DMS 273 treated with DMSO at 0.1 percent for 48 hours (cell line): ENCODE data around the gene IER3.
"Not testable (repeated sequence)": the region's sequence is repeated elsewhere in the genome, so short reads cannot be mapped to it uniquely, and the experiment has no call there.

Experiments
- DNase-seq: peaks from one replicate; lab custom pipeline; 2025; lab: John Stamatoyannopoulos, UW

Gene IER3

GRCh38 chr6:30723843-30724741, 20.3 kb downstream of the IER3 start:
- DNase-seq, result not testable (repeated sequence)

DNA sequence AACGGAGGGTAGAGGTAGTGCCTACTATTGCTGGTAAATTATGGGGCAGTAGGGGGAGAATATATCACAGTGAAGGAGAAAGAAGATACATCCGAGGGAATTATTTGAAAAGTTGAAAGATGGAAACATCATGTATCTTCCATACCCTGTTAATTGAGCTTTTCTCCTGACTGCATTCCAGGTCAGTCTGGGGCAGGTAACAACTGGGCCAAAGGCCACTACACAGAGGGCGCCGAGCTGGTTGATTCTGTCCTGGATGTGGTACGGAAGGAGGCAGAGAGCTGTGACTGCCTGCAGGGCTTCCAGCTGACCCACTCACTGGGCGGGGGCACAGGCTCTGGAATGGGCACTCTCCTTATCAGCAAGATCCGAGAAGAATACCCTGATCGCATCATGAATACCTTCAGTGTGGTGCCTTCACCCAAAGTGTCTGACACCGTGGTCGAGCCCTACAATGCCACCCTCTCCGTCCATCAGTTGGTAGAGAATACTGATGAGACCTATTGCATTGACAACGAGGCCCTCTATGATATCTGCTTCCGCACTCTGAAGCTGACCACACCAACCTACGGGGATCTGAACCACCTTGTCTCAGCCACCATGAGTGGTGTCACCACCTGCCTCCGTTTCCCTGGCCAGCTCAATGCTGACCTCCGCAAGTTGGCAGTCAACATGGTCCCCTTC, 21.0 kb downstream of the IER3 start:
- DNase-seq, result not testable (repeated sequence)

DNA sequence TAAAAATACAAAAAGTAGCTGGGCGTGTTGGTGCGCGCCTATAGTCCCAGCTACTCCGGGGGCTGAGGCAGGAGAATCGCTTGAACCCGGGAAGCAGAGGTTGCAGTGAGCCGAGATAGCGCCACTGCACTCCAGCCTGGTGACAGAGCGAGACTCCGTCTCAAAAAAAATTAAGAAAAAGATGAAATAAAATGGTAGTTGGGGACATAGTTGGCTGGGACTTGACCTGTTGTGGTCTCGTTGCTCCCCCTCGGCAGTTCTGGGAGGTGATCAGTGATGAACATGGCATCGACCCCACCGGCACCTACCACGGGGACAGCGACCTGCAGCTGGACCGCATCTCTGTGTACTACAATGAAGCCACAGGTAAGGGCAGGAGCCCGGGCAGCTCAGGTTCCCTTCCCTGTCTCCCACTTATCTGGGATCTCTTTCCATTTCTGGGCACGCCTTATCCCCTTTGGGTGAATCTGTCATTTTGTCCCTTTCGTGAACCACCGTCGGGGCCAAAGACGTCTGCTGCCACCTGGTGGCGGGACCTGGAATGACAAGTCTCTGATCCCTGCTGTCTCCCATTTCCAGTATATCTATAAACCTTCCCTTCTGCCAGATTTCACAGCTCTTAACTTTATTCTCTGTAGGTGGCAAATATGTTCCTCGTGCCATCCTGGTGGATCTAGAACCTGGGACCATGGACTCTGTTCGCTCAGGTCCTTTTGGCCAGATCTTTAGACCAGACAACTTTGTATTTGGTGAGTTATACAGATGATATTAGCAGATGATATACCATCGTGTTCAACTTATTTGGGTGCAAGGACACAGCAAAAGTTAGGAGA, 21.9 kb downstream of the IER3 start:
- peak; percentile 40 for DNase-seq

GRCh38 chr6:30722025-30722279, 22.4 kb downstream of the IER3 start:
- not testable (repeated sequence) for DNase-seq

DNA sequence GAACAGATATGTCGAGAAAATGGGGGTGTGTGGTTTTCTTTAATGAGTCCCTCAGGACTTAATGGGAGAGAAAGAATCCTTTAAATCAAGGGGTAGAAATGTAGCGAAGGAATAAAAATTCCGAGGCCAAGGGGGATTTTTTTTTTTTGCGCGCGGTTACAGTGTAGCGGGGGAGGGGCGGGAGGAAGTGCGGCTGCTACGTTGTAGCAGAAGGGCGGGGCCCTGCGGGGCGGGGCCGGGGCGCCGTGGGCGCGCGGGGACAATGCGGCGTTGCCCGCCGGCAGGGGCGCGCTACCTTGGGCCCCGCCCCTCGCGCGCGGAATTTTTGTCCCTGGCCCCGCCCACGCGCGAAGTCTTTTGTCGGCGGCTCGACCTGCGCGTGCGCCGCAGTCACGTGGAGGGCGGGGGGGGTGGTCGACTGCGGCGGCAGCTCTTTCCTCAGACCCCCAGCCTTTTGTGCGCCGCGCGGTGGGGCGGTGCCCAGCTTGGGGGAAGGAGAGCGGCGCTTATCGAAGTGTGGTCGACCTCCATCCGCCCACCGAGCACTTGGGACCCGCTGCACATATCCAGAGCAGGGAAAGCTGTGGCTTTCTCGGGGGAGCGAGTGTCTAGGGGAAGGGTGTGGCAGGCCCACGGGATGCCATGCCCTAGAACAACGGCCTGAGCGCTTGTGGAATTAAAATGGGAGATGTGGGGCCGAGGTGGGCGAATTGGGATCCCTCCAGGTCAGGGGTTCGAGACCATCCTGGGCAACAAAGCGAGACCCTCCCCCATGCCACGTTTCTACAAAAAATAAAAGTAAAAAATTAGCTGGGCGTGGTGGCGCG, 22.9 kb downstream of the IER3 start:
- DNase-seq, result peak; percentile 51

- no peak for DNase-seq
These were observed 23.6 kb downstream of the IER3 start for GRCh38 chr6:30720738-30721197.

DNA sequence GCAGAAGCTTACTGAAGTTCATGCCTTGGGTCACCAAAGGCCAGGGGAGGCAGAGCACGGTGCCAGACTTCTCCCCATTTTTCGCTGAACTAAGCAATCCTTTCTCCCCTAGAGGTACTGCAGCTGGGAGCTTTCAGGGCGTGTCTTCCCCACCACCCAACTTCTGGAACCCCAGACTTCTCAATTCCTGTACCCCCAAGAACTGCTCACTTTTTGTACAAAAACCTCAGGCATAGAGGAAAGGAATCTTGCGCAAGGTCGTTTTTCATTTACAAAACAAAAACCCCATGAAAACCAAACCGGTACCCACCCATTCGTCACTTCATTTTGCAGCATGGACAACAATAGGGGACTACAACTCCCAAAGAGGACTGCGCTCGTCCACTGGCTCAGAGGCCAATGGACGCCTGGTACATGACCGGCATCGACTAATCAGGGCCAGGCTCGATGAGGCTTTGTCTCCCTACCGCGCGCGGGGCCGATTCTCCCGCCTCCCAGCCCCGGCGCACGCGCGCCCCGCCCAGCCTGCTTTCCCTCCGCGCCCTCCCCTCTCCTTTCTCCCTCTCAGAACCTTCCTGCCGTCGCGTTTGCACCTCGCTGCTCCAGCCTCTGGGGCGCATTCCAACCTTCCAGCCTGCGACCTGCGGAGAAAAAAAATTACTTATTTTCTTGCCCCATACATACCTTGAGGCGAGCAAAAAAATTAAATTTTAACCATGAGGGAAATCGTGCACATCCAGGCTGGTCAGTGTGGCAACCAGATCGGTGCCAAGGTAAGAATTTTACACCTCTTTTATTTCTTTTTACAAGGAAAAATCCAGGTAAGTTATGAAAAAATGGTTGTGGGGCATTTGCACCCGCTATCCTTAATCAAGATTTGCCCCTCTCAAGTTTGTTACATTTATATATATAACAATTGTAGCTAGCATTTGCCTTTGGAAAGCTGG, 24.3 kb downstream of the IER3 start, which contains the start of gene TUBB:
TUBB (plus strand) TSS at position 562 of the 947 bp plus-strand sequence; CDS start at position 717, 155 bp downstream.
- DNase-seq, result peak; percentile 93

DNA sequence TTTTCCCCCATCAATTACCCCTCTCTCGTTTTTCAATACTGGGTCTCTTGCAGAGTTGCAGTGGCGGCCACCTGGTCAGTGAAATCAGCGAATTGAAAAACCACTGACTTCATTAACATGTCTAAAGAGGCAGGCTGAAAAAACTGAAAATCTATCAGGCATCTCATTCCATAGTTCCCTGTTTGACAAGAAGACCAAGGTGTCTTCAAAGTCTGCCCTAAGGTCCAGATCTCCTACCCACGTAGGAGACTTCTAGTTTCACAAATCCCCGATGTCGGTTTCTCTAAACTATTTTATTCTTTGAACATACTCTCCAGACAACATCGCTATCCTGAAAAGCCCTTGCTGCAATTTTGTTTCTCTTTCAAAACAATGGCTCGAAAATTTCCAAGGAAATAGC, 25.0 kb downstream of the IER3 start:
- no peak for DNase-seq

DNA sequence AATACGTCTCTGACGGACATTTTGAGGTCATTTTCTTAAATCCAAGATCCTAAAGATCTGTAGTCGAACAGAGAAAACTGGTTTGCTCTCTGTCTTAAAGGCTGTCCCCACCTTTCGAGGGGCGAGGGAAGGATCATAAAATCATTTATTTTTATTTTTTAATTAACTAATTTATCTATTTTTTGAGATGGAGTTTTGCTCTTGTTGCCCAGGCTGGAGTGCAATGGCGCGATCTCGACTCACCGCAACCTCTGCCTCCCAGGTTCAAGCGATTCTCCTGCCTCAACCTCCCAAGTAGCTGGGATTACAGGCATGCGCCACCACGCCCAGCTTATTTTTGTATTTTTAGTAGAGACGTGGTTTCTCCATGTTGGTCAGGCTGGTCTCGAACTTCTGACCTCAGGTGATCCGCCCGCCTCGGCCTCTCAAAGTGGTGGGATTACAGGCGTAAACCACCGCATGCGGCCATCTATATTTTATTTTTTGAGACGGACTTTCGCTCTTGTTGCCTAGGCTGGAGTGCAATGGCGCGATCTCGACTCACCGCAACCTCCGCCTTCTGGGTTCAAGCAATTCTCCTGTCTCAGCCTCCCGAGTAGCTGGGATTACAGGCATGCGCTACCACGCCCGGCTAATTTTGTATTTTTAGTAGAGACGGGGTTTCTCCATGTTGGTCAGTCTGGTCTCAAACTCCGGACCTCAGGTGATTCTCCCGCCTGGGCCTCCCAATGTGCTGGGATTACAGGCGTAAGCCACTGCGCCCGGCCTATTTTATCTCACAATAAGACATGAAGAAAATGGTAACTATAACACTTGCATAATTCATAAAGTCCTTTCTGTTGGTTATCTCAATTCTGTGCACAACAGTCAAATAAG, 26.3 kb downstream of the IER3 start:
- not testable (repeated sequence) for DNase-seq

- DNase-seq, result peak; percentile 99
These were observed 27.1 kb downstream of the IER3 start, which contains the start of gene MDC1 for GRCh38 chr6:30717129-30717844. TSS of gene MDC1 (minus strand) at chr6:30717281. CDS start at chr6:30715175, 2,106 bp downstream.

GRCh38 chr6:30716879-30717128, 27.5 kb downstream of the IER3 start:
- DNase-seq, result no peak

GRCh38 chr6:30714263-30714662, 30.1 kb downstream of the IER3 start:
- no peak for DNase-seq

GRCh38 chr6:30712441-30712945, 31.9 kb downstream of the IER3 start:
- DNase-seq, result no peak

DNA sequence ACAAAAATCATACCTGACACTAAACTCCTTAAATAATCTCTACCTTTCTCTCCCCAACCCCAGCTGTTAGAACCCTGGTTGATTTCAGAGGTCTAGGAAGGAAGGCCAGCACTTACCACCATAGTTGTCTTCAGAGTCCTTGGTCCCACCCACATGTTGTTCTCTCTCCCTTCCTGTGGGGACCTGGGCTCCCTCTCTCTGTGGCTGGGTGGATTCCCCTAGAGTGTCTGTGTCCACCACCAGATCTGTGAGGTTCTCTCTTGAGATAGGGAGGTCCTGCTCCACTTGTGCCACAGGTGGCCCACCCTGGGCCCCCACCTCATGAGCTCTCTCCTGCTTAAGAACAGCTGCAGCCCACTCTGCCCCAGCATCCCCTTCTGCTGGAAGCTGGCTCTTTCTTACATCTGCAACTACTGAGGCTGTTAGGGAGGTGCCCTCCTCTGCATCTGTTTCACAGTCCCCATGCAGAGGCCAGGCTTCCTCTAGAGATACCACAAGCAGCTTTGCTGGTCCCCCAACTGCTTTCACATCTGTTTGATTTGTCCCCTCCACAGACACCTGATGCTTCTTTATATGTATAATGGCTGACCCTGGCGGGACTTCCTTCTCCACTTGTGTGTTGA, 32.5 kb downstream of the IER3 start:
- DNase-seq, result no peak

- DNase-seq, result no peak
These were observed 35.1 kb downstream of the IER3 start for GRCh38 chr6:30709101-30709868.

DNA sequence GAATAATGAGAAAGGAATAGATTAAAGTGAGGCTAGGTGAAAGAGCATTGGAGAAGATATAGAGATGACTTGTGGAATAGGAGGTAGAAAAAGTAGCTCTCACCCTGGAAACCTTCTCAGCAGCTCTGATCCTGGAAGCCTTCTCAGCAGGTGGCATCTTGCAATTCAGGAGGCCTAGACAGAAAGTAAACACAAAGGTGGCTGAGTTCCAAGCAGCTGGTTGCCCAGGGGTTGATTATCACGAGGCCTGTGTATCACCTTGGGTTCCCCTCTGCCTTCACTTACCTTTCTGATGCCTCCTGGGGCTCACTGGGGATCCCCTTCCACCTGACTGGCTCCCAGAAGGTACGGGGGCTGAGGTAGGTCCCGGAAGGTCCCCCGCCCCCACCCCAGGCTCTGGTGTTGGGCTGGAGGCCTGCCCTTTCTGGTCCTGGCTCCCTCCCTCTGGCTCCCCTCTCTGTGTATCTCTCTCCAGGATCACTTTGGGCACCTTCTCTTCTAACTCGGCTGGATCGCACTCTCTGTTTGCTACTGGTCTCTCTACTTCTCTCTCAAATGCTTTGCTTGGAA, 37.0 kb downstream of the IER3 start:
- no peak for DNase-seq

- DNase-seq, result no peak
These were observed 38.7 kb downstream of the IER3 start for GRCh38 chr6:30705620-30706019.
